DND-41 (cell line): ENCODE data around the gene ABCG4.

Source experiments
- CTCF ChIP-seq: IDR thresholded peaks from 2 replicates; pipeline ENCODE4 v1.5.1; 2012; ENCODE audit warnings: borderline replicate concordance, low read length, moderate library complexity, mild to moderate bottlenecking; ENCODE audit not compliant: poor library complexity, severe bottlenecking; ENCODE audit errors: extremely low read depth
- EZH2 ChIP-seq: IDR thresholded peaks from 3 replicates; pipeline ENCODE4 v1.6.1; 2012; ENCODE audit warnings: borderline replicate concordance, low read depth, mild to moderate bottlenecking, moderate library complexity, low read length, inconsistent platforms; ENCODE audit not compliant: severe bottlenecking

- no peak for TF ChIP-seq CTCF
- no peak for TF ChIP-seq EZH2
Measured at GRCh38 chr11:119169282-119169719, 20.4 kb downstream of the ABCG4 start.
